ENCODE measurements around the gene PIP5KL1.

DNA sequence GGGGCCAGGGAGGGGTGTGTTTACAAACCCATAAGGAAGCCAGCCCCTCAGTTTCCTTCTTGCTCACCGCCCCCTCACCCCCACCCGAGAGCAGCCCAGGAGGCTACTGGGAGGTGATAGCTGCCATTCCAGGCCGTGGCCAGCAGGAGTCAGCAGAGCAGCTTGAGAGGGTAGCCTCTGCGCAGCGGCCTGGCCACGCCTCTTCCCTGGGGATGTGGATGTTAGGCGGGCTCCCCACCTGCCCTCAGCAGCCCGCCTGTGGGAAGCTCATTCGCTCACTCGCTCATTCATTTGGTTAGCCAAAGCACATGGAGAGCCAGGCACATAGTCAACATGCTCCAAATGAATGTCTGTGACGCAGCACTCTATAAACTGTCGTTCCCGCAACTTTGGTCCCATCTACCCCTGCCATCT is 13.2 kb upstream of the PIP5KL1 start:
- TF ChIP-seq, protein P1, sequence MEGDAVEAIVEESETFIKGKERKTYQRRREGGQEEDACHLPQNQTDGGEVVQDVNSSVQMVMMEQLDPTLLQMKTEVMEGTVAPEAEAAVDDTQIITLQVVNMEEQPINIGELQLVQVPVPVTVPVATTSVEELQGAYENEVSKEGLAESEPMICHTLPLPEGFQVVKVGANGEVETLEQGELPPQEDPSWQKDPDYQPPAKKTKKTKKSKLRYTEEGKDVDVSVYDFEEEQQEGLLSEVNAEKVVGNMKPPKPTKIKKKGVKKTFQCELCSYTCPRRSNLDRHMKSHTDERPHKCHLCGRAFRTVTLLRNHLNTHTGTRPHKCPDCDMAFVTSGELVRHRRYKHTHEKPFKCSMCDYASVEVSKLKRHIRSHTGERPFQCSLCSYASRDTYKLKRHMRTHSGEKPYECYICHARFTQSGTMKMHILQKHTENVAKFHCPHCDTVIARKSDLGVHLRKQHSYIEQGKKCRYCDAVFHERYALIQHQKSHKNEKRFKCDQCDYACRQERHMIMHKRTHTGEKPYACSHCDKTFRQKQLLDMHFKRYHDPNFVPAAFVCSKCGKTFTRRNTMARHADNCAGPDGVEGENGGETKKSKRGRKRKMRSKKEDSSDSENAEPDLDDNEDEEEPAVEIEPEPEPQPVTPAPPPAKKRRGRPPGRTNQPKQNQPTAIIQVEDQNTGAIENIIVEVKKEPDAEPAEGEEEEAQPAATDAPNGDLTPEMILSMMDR (IDR thresholded peaks at IDR 0.05) = peak; percentile 86
- TF ChIP-seq TCF7L2 (IDR thresholded peaks at IDR 0.05; ENCODE audit: low read depth, low read length) = no peak
- TF ChIP-seq POLR2AphosphoS5 (IDR thresholded peaks at IDR 0.05; ENCODE audit: low read depth, low read length) = no peak
- TF ChIP-seq, protein P2, sequence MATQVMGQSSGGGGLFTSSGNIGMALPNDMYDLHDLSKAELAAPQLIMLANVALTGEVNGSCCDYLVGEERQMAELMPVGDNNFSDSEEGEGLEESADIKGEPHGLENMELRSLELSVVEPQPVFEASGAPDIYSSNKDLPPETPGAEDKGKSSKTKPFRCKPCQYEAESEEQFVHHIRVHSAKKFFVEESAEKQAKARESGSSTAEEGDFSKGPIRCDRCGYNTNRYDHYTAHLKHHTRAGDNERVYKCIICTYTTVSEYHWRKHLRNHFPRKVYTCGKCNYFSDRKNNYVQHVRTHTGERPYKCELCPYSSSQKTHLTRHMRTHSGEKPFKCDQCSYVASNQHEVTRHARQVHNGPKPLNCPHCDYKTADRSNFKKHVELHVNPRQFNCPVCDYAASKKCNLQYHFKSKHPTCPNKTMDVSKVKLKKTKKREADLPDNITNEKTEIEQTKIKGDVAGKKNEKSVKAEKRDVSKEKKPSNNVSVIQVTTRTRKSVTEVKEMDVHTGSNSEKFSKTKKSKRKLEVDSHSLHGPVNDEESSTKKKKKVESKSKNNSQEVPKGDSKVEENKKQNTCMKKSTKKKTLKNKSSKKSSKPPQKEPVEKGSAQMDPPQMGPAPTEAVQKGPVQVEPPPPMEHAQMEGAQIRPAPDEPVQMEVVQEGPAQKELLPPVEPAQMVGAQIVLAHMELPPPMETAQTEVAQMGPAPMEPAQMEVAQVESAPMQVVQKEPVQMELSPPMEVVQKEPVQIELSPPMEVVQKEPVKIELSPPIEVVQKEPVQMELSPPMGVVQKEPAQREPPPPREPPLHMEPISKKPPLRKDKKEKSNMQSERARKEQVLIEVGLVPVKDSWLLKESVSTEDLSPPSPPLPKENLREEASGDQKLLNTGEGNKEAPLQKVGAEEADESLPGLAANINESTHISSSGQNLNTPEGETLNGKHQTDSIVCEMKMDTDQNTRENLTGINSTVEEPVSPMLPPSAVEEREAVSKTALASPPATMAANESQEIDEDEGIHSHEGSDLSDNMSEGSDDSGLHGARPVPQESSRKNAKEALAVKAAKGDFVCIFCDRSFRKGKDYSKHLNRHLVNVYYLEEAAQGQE (IDR thresholded peaks at IDR 0.05; ENCODE audit: insufficient read depth in 1 of 2, low read depth in 2 of 2, low read length in 1 of 2) = no peak

Measured in Panc1 (cell line).